Erythroblast (primary cell): ENCODE data around the gene BICDL1.

Experiments
- GATA1 ChIP-seq: IDR thresholded peaks from 2 replicates; pipeline ENCODE4 v1.6.1; 2011; ENCODE audit warnings: low read depth, mild to moderate bottlenecking, control low read depth, low read length, moderate library complexity
- POLR2A ChIP-seq: IDR thresholded peaks from 2 replicates; pipeline ENCODE4 v1.6.1; 2011; ENCODE audit warnings: mild to moderate bottlenecking, low read length

GRCh38 chr12:120138366-120138765 is 149.3 kb downstream of the BICDL1 start:
- TF ChIP-seq POLR2A, result no peak
- no peak for TF ChIP-seq GATA1
